SK-MEL-5 (cell line): Measurements from ENCODE around the gene WTAP. TPM values are rescaled to one million over a fixed set of nuclear protein-coding genes. Genes with fewer than 3 reads are reported as not detected.
"Not testable (repeated sequence)": the region's sequence is repeated elsewhere in the genome, so short reads cannot be mapped to it uniquely, and the experiment has no call there.

Experiments used
- DNase-seq: peaks from one replicate; pipeline ENCODE4 v3.0.0-alpha.2; 2016; ENCODE audit warnings: low read depth, low spot score
- in situ Hi-C: cut with HindIII; loops from 2 replicates; pipeline ENCODE4 v1.10.0; 2016; ENCODE audit warnings: low sequenced_read_pairs, high pct_unique_total_duplicates, low pct_unique_long_range_greater_than_20kb
- total RNA-seq: library from RNA; depleted of rRNA; stranded (reverse); fragments of >200 nt; shearing (Covaris generic); gene quantifications from 2 replicates; pipeline ENCODE4 v1.2.3, GENCODE V29; 2014

WTAP gene
- total RNA-seq, 1 experiment from 2014 or later, result 59.7 TPM

DNA sequence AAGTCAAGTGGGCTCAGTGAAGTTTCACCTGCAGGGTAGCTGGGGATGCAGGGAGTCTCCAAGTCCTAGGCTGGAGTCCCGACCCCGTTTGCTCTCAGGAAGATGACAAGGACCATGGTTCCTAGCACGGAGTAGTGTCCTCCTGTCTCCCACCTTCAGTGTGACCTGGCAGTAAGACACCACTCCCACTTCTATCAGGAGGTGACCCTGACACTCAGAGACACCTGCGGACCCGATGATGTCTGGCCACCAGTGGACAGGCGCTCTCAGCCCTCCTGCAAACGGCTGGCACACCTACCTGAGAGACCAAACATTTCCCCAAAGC lies 35.4 kb upstream of the WTAP start:
- no peak for DNase-seq
- in situ Hi-C loops, result no loop called here

DNA sequence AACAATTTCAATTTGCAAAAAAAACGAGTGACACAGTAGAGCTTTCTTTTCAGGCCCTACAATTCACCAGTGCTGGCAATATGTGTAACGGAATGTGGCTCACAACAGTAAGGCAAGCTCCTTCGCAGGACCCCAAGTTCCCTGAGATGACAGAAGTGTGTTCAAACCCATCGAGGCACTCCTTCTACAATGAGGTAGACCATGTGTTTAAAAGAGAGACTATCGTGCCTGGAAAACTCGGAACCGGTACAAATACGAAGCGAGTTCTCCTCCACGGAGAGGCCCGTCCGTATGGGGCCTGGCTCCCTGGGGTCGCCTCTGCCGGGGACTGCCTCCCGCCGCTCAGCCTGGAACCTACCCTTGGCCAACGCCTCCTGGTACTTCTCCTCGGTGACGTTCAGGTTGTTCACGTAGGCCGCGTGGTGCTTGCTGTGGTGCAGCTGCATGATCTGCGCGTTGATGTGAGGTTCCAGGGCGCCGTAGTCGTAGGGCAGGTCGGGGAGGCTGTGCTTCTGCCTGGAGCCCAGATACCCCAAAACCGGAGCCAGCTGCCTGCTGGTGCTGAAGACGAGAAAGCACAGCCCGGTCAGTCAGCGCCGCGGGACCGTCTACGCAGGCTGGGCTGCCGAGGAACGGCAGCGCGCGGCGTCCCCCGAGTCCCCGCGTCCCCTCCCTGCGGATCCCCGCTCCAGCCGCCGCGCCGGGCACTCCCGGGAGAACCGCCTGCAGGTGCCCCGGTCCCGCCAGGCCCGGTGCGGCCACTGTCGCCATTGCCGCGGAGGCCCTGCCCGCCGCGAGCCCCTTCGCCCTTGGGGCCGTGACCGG lies 34.8 kb upstream of the WTAP start:
- peak; percentile 43 for DNase-seq
- in situ Hi-C loops, result no loop called here

DNA sequence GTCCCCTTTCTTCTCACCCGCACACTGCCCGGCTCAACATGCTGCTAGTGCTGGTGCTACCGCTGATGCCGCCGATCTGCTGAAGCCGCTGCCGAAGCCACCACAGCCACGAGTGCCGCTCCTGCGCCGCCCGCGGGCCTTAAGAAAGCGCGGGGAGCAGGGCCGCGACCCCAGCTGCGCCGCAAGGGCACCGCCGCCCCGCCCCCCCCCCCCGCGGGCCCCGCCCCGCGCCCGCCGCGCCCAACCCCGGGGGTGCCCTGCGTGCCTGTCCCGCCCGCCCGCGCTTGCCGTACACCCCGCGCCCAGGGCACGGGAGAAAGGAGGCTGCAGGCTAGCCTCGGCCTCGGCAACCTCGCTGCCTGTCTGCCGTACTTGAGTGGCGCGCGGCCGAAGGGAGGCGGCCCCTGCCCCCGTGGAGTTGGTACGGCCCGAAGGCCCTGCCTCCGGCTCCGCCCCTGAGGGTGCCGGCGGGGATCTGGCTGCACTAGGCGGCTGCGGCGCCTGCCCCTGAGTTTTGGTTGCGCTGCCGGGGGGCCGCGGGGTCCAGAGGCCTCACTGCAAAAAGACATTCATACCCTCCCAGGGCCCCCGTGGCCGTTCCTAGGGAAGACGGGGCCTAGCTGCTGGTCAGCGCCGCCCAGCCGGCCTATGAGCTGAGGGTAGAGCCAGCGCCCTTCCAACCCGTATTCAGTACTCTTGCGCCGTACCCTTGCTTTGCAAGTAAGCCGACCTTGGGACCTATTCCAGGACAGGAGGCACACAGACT lies 34.0 kb upstream of the WTAP start, which contains the start of gene SOD2:
Gene SOD2 (minus strand): TSS at position 114 of the 766 bp plus-strand sequence. CDS start 74 bp downstream, at position 40.
- in situ Hi-C loops, result no loop called here
- DNase-seq, result peak; percentile 60

DNA sequence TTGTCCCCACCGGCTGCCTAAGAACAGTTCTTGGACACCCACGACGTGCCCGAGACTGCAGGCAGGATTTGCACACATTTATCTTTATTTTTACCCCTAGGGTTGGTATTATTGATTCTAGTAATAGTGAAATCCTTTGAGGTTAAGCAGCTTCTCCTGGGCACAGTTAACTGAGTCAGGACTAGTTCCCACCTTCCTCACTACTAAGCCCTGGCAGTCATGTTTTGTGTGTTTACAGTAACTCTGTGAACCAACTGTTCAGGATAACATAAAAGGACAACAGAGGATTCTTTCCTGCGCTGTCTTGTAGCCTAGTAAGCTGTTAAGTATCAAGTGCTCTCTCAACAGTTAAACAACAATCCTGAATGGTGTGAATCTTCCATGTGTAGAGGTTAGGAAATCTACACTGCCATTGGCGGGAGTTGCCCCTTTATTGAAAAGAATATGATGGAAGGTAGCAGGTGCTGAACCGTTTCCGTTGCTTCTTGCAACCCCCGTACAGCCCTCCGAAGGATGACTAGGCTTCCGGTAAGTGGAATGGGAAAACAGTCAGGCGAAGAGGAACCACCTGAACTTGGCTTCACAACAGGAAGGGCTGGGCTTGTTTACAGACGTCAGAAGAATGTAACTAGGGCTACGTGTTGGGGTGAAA lies 33.3 kb upstream of the WTAP start:
- no peak for DNase-seq
- in situ Hi-C loops, result no loop called here

DNA sequence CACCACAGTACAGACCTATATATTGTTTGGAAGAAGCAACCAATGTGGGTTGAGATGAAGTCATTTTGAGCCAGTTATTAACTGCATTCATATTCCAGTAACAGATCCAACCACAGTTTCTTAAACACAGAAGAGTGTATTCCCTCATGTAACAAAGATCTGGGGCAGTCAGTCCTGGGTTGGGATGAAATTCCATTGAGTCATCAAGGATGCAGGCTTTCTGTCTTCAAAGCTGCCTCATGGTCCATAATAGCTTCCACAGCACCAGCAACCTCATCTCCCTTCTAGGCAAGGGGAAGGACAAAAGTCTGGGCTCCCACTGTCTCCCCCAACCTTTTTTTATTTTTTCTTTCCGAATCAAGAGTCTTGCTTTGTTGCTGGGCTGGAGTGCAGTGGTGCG lies 31.3 kb upstream of the WTAP start:
- DNase-seq, result no peak
- in situ Hi-C loops, result no loop called here

DNA sequence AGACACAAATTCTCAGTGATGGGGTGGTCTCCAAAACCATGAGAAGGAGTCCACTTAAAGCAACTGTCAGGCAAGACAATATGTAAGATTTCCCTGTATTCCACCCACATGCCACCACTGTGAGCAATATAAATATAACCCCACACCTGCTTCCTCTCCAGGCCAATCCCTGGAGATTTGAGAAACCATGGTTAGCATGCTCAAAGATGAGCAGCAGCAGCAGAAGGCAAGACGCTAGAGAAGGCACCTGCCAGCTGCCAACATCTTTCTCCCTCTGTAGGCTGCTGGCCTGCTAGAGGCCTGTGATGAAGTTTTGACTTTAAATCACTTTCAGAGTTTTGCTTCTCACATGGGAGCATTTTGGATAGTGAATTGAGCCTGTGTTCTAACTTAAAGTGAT lies 26.3 kb upstream of the WTAP start:
- in situ Hi-C loops, result no loop called here
- no peak for DNase-seq

DNA sequence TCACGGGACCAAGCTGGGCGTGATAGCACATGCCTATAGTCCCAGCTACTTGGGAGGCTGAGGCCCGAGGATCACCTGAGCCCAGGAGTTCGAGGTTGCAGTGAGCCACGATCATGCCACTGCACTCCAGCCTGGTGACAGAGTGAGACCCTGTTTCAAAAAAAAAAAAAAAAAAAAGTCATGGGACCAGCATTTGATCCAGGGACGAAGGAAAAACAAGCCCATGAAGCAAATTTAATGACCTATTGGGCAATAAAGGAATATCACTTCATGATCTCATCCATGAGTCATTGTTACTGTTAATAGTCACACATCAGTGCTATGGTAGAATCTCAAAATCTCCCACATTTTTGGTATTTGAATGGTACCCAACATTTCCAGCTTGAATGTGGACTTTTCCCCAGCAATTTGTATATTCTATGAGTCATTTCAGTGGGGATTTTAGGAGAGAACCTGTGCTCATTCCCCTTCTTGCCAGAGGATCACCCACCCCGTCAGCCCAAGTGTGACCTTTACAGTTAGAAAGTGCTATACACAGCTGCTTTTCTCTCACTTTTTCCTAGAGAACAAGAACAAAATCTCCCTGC lies 25.8 kb upstream of the WTAP start:
- in situ Hi-C loops, result no loop called here
- DNase-seq, result peak; percentile 58

DNA sequence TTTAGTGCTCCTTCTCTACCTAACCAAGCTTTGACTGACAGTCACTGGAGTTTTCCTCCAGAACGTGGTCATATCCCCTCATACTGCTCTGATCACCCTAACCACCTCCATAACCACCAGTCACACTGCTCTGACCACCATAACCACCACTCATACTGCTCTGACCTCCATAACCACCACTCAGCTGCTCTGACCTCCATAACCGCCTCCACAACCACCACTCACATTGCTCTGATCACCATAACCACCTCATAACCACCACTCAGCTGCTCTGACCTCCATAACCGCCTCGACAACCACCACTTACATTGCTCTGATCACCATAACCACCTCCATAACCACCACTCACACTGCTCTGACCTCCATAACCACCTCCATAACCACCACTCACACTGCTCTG lies 16.7 kb upstream of the WTAP start:
- in situ Hi-C loops, result not testable (repeated sequence)

DNA sequence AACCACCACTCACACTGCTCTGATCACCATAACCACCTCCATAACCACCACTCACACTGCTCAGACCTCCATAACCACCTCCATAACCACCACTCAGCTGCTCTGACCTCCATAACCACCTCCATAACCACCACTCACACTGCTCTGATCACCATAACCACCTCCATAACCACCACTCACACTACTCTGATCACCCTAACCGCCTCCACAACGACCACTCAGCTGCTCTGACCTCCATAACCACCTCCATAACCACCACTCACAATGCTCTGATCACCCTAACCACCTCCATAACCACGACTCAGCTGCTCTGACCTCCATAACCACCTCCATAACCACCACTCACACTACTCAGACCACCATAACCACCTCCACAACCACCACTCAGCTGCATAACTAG lies 14.9 kb upstream of the WTAP start:
- in situ Hi-C loops, DNase-seq: not testable (repeated sequence)

More for the DNA sequence above, 16.7 kb upstream of the WTAP start:
- DNase-seq, result not testable (repeated sequence)

DNA sequence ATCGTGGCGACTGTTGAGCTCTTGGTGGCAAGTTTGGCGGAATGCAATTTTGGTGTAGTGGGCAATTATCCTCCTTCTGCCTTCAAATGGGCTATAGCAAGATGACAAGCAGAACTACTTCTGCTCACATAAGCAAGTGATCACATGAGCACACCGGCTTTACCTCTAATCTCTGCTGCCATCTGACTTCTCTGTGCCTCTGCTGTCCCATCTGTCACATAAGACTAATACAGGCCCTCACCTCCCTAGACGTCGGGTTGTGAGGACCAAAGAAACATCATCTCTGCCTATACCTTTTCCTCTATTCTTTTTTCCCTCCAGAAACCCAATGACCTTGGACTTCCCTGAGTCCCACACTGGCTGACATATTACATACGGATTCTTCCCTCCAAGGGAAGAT lies 13.3 kb upstream of the WTAP start:
- DNase-seq, result no peak
- in situ Hi-C loops, result no loop called here

DNA sequence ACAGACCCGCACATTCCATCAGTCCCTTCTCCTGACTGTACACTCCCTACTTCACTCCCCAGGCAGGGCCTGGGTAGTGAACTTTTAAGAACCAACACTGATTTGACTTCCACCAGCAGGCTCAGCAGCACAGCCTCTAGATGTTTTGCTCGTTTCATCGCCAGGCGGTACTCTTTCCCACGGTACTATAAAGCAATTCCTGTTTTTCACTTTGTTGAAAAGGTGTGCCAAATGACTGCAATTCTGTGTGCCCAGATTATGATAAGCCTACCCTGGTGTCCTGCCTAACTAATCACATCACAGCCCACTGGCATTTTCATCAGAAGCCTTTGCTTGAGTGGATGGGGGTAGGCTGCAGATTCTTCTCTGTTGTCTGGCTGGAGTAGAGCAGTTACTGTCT lies 12.9 kb upstream of the WTAP start:
- in situ Hi-C loops, result no loop called here
- no peak for DNase-seq

DNA sequence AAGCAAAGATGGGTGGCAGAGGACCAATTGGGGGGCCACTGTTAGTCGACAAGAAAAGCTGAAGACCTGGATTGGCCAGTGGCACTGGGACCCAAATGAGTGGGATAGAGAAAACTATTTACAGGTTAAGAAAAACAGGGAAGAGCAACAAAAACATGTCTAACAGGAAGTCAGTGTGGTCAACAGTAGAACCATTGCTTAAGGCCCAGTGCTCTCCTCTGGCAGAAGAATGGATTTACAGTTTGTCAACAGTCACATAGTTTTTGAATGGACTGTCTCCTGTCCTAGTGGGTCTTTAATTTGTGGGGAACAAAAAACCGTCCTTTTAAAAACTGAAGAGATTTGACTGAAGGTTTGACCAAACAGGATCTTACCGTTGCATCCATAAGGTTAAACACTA lies 12.1 kb upstream of the WTAP start:
- no peak for DNase-seq
- in situ Hi-C loops, result no loop called here

DNA sequence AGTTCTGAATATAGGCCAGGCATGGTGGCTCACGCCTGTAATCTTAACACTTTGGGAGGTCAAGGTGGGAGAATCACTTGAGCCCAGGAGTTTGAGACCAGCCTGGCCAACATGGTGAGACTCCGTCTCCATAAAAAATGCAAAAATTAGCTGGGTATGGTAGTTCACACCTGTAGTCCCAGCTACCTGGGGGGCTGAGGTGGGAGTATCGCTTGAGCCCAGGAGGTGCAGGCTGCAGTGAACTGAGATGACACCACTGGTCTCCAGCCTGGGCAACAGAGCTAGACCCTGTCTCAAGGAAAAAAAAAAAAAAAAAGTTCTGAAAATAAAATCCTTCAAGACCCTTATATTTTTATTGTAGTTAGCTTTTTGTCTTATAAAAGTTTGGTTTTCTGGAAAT lies 11.7 kb upstream of the WTAP start:
- no peak for DNase-seq
- in situ Hi-C loops, result no loop called here

DNA sequence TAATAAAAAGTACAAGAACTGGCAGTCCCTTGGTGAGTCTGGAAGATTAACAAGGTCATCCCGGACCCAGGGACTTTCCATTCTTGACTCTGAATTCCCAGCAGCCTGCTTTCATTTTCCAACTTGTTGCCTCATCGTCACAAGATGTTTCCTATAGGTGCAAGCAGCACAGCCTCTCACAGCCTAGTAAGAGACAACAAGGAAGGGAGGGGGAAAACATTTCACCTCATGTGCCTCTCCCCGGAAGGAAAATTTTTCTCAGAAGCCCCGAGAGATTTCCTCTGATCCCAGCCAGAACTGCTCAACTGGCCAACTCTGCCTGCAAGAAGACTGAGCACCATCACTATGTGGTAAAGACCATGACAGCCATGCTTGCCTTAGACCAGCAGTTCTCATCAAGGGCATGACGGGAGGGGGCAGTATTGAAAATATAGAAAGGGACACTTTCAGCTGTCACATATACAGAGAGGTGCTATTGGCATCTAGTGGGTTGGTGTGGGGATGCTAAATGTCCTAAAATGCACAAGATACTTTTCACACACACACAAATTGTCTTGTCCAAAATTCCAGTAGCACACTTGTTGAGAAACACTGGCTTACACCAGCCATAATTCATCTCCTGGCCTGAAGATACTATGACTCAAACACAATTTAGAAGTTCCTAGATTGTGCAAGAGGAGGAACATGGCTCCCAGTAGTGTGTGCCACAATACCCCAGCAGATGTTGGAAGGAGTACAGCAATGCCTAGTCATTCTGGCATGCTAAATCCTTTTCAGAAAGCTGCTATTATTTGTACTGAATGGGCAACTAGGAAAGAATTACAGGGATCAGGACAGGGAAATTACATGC lies 10.8 kb upstream of the WTAP start:
- in situ Hi-C loops, result no loop called here
- DNase-seq, result peak; percentile 44

DNA sequence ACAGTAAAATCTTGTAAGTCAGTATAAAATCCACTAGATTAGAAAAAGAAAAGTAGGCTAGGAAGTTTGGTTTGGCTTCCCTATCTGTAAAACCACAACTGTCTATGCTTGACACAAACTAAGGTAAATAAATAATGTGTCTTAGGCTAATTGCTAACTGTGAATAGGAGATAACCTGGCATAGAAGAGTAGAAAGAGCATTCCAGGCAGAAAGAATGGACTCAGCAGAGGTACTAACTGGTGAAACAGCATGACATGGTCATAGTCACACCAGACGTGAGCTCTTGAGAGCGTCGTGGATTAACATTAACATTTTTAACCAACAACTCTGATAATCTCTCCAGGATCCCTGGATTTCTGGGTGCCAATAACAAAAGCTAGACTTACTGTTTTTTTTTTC lies 8.7 kb upstream of the WTAP start:
- DNase-seq, result no peak
- in situ Hi-C loops, result no loop called here

DNA sequence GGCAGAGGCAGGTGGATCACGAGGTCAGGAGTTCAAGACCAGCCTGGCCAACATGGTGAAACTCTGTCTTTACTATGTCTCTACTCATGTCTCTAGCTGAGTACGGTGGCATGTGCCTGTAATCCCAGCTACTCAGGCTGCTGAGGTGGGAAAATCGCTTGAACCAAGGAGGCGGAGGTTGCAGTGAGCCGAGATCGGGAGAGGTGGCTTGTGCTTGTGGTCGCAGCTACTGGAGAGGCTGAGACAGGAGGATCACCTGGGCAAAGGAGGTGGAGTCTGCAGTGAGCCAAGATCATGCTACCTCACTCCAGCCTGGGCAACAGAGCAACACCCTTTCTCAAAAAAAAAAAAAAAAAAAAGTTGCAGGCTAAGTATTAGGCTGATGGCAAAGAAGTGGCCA lies 8.0 kb upstream of the WTAP start:
- DNase-seq, result no peak
- in situ Hi-C loops, result no loop called here

DNA sequence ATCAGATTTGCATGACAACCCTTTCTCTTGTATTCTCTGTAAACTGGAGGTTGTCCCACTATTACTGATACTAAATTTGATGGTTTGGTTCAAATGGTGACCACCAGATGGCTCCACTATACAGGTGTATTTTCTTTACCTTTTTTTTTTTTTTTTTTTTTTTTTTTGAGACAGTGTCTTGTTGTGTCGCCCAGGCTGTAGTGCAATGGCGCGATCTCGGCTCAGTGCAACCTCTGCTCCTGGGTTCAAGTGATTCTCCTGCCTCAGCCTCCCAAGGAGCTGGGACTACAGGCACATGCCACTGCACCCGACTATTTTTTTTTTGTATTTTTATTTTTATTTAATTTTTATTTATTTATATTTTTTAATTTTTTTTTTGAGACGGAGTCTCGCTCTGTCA lies 6.6 kb upstream of the WTAP start:
- in situ Hi-C loops, result no loop called here
- peak; percentile 54 for DNase-seq
